ENCODE measurements around the gene DUSP16. TPM values are rescaled to one million over a fixed set of nuclear protein-coding genes. Genes with fewer than 3 reads are reported as not detected.
A peak's percentile ranks its signal among the peaks of the same experiment; 100 is the strongest.

The DUSP16 gene
- polyA plus RNA-seq, 2 donors, result 6.3 to 9.2 TPM

GRCh38 chr12:12442548-12443071, 120.1 kb downstream of the DUSP16 start:
- Histone ChIP-seq H3K27me3 (ENCODE audit: control insufficient read depth in 1 of 2, insufficient read depth in 2 of 2, low read length in 2 of 2) (no peaks in the 10 kb centered on the region), H3K36me3 (ENCODE audit: control insufficient read depth in 2 of 2, insufficient read depth in 2 of 2, low read length in 1 of 2) (peaks cover 0 to 3% of the 10 kb centered on the region in 2 donors), H3K4me1 (ENCODE audit: control insufficient read depth in 2 of 2, insufficient read depth in 2 of 2, low read length in 1 of 2) (peaks cover 3 to 10% of the 10 kb centered on the region in 2 donors), H3K27ac (ENCODE audit: low read depth in 2 of 2, low read length in 1 of 2) (peak overlapping the region; percentile 33 to 43), H3K9me3 (ENCODE audit: control insufficient read depth in 2 of 2, insufficient read depth in 1 of 2, low read depth in 1 of 2, low read length in 1 of 2) (no peaks in the 10 kb centered on the region), H3K4me3 (ENCODE audit: low read depth in 1 of 2, low read length in 2 of 2) (no peak overlapping the region)
- WGBS, 2 donors, result 55 to 64% methylated on average over 5 of the region's 5 CpGs

- H3K36me3 ChIP-seq (ENCODE audit: control insufficient read depth in 2 of 2, insufficient read depth in 2 of 2, low read length in 1 of 2), result peaks cover 0 to 3% of the 10 kb centered on the region in 2 donors
- H3K27ac ChIP-seq (ENCODE audit: low read depth in 2 of 2, low read length in 1 of 2), result peak overlapping the region; percentile 51 to 74
- no peaks in the 10 kb centered on the region for H3K27me3 ChIP-seq (ENCODE audit: control insufficient read depth in 1 of 2, insufficient read depth in 2 of 2, low read length in 2 of 2)
- H3K4me3 ChIP-seq (ENCODE audit: low read depth in 1 of 2, low read length in 2 of 2), result no peak overlapping the region
- no peaks in the 10 kb centered on the region for H3K9me3 ChIP-seq (ENCODE audit: control insufficient read depth in 2 of 2, insufficient read depth in 1 of 2, low read depth in 1 of 2, low read length in 1 of 2)
- peaks cover 3 to 10% of the 10 kb centered on the region in 2 donors for H3K4me1 ChIP-seq (ENCODE audit: control insufficient read depth in 2 of 2, insufficient read depth in 2 of 2, low read length in 1 of 2)
- 62 to 64% methylated on average over 4 of the region's 4 CpGs for WGBS, 2 donors
Measured at GRCh38 chr12:12441843-12442461, 120.7 kb downstream of the DUSP16 start.

- Histone ChIP-seq H3K9me3 (ENCODE audit: control insufficient read depth in 2 of 2, insufficient read depth in 1 of 2, low read depth in 1 of 2, low read length in 1 of 2) (no peaks in the 10 kb centered on the region), H3K27ac (ENCODE audit: low read depth in 2 of 2, low read length in 1 of 2) (peak overlapping the region; percentile 47 to 51), H3K4me3 (ENCODE audit: low read depth in 1 of 2, low read length in 2 of 2) (no peak overlapping the region), H3K4me1 (ENCODE audit: control insufficient read depth in 2 of 2, insufficient read depth in 2 of 2, low read length in 1 of 2) (peaks cover 3 to 10% of the 10 kb centered on the region in 2 donors), H3K27me3 (ENCODE audit: control insufficient read depth in 1 of 2, insufficient read depth in 2 of 2, low read length in 2 of 2) (no peaks in the 10 kb centered on the region), H3K36me3 (ENCODE audit: control insufficient read depth in 2 of 2, insufficient read depth in 2 of 2, low read length in 1 of 2) (peaks cover 0 to 3% of the 10 kb centered on the region in 2 donors)
- 93 to 97% methylated on average over 2 of the region's 2 CpGs for whole genome bisulfite sequencing, 2 donors
Measured at GRCh38 chr12:12441429-12441807, 121.2 kb downstream of the DUSP16 start.

- peak overlapping the region in 1 of 2 donors; percentile 47 for H3K27ac ChIP-seq (ENCODE audit: low read depth in 2 of 2, low read length in 1 of 2)
- no peak overlapping the region for H3K4me3 ChIP-seq (ENCODE audit: low read depth in 1 of 2, low read length in 2 of 2)
- H3K27me3 ChIP-seq (ENCODE audit: control insufficient read depth in 1 of 2, insufficient read depth in 2 of 2, low read length in 2 of 2), result no peaks in the 10 kb centered on the region
- no peaks in the 10 kb centered on the region for H3K9me3 ChIP-seq (ENCODE audit: control insufficient read depth in 2 of 2, insufficient read depth in 1 of 2, low read depth in 1 of 2, low read length in 1 of 2)
- peaks cover 0 to 3% of the 10 kb centered on the region in 2 donors for H3K36me3 ChIP-seq (ENCODE audit: control insufficient read depth in 2 of 2, insufficient read depth in 2 of 2, low read length in 1 of 2)
- peaks cover 3 to 10% of the 10 kb centered on the region in 2 donors for H3K4me1 ChIP-seq (ENCODE audit: control insufficient read depth in 2 of 2, insufficient read depth in 2 of 2, low read length in 1 of 2)
- WGBS, 2 donors, result 94% methylated on average over 4 of the region's 4 CpGs
Measured at GRCh38 chr12:12440784-12441428, 121.8 kb downstream of the DUSP16 start.

GRCh38 chr12:12439636-12440035, 123.0 kb downstream of the DUSP16 start:
- peaks cover 3 to 10% of the 10 kb centered on the region in 2 donors for H3K4me1 ChIP-seq (ENCODE audit: control insufficient read depth in 2 of 2, insufficient read depth in 2 of 2, low read length in 1 of 2)
- H3K27ac ChIP-seq (ENCODE audit: low read depth in 2 of 2, low read length in 1 of 2), result no peak overlapping the region
- no peak overlapping the region for H3K4me3 ChIP-seq (ENCODE audit: low read depth in 1 of 2, low read length in 2 of 2)
- H3K9me3 ChIP-seq (ENCODE audit: control insufficient read depth in 2 of 2, insufficient read depth in 1 of 2, low read depth in 1 of 2, low read length in 1 of 2), result no peaks in the 10 kb centered on the region
- 58 to 71% methylated on average over 6 of the region's 6 CpGs for WGBS, 2 donors
- H3K36me3 ChIP-seq (ENCODE audit: control insufficient read depth in 2 of 2, insufficient read depth in 2 of 2, low read length in 1 of 2), result peaks cover 0 to 3% of the 10 kb centered on the region in 2 donors
- no peaks in the 10 kb centered on the region for H3K27me3 ChIP-seq (ENCODE audit: control insufficient read depth in 1 of 2, insufficient read depth in 2 of 2, low read length in 2 of 2)

- Histone ChIP-seq H3K27ac (ENCODE audit: low read depth in 2 of 2, low read length in 1 of 2) (no peak overlapping the region), H3K9me3 (ENCODE audit: control insufficient read depth in 2 of 2, insufficient read depth in 1 of 2, low read depth in 1 of 2, low read length in 1 of 2) (no peaks in the 10 kb centered on the region), H3K4me3 (ENCODE audit: low read depth in 1 of 2, low read length in 2 of 2) (no peak overlapping the region), H3K27me3 (ENCODE audit: control insufficient read depth in 1 of 2, insufficient read depth in 2 of 2, low read length in 2 of 2) (no peaks in the 10 kb centered on the region), H3K36me3 (ENCODE audit: control insufficient read depth in 2 of 2, insufficient read depth in 2 of 2, low read length in 1 of 2) (peaks cover 0 to 3% of the 10 kb centered on the region in 2 donors), H3K4me1 (ENCODE audit: control insufficient read depth in 2 of 2, insufficient read depth in 2 of 2, low read length in 1 of 2) (peaks cover 0 to 3% of the 10 kb centered on the region in 2 donors)
- WGBS, 2 donors, result 90 to 91% methylated on average over 2 of the region's 2 CpGs
Measured at GRCh38 chr12:12436831-12437345, 125.8 kb downstream of the DUSP16 start.

GRCh38 chr12:12433203-12433731, 129.4 kb downstream of the DUSP16 start:
- H3K4me1 ChIP-seq (ENCODE audit: control insufficient read depth in 2 of 2, insufficient read depth in 2 of 2, low read length in 1 of 2), result no peaks in the 10 kb centered on the region
- H3K27me3 ChIP-seq (ENCODE audit: control insufficient read depth in 1 of 2, insufficient read depth in 2 of 2, low read length in 2 of 2), result no peaks in the 10 kb centered on the region
- H3K36me3 ChIP-seq (ENCODE audit: control insufficient read depth in 2 of 2, insufficient read depth in 2 of 2, low read length in 1 of 2), result no peaks in the 10 kb centered on the region
- no peaks in the 10 kb centered on the region for H3K9me3 ChIP-seq (ENCODE audit: control insufficient read depth in 2 of 2, insufficient read depth in 1 of 2, low read depth in 1 of 2, low read length in 1 of 2)
- 56 to 60% methylated on average over 4 of the region's 4 CpGs for WGBS, 2 donors
- H3K4me3 ChIP-seq (ENCODE audit: low read depth in 1 of 2, low read length in 2 of 2), result no peak overlapping the region
- H3K27ac ChIP-seq (ENCODE audit: low read depth in 2 of 2, low read length in 1 of 2), result no peak overlapping the region

GRCh38 chr12:12432364-12432763, 130.3 kb downstream of the DUSP16 start:
- Histone ChIP-seq H3K27me3 (ENCODE audit: control insufficient read depth in 1 of 2, insufficient read depth in 2 of 2, low read length in 2 of 2) (no peaks in the 10 kb centered on the region), H3K27ac (ENCODE audit: low read depth in 2 of 2, low read length in 1 of 2) (no peak overlapping the region), H3K9me3 (ENCODE audit: control insufficient read depth in 2 of 2, insufficient read depth in 1 of 2, low read depth in 1 of 2, low read length in 1 of 2) (no peaks in the 10 kb centered on the region), H3K4me3 (ENCODE audit: low read depth in 1 of 2, low read length in 2 of 2) (no peak overlapping the region), H3K36me3 (ENCODE audit: control insufficient read depth in 2 of 2, insufficient read depth in 2 of 2, low read length in 1 of 2) (no peaks in the 10 kb centered on the region), H3K4me1 (ENCODE audit: control insufficient read depth in 2 of 2, insufficient read depth in 2 of 2, low read length in 1 of 2) (no peaks in the 10 kb centered on the region)

GRCh38 chr12:12428961-12429657, 133.6 kb downstream of the DUSP16 start:
- no peaks in the 10 kb centered on the region for H3K9me3 ChIP-seq (ENCODE audit: control insufficient read depth in 2 of 2, insufficient read depth in 1 of 2, low read depth in 1 of 2, low read length in 1 of 2)
- no peaks in the 10 kb centered on the region for H3K4me1 ChIP-seq (ENCODE audit: control insufficient read depth in 2 of 2, insufficient read depth in 2 of 2, low read length in 1 of 2)
- no peak overlapping the region for H3K4me3 ChIP-seq (ENCODE audit: low read depth in 1 of 2, low read length in 2 of 2)
- no peaks in the 10 kb centered on the region for H3K36me3 ChIP-seq (ENCODE audit: control insufficient read depth in 2 of 2, insufficient read depth in 2 of 2, low read length in 1 of 2)
- H3K27me3 ChIP-seq (ENCODE audit: control insufficient read depth in 1 of 2, insufficient read depth in 2 of 2, low read length in 2 of 2), result no peaks in the 10 kb centered on the region
- H3K27ac ChIP-seq (ENCODE audit: low read depth in 2 of 2, low read length in 1 of 2), result peak overlapping the region in 1 of 2 donors; percentile 14
- 56 to 63% methylated on average over 7 of the region's 7 CpGs for WGBS, 2 donors
